Astrocyte (in vitro differentiated cells and primary cell): Measurements from ENCODE around the gene SOWAHB. TPM values are rescaled to one million over a fixed set of nuclear protein-coding genes. Genes with fewer than 3 reads are reported as not detected.

Experiments
- DNase-seq: peaks from one replicate; pipeline ENCODE4 v3.0.0-alpha.2; 2010; ENCODE audit warnings: low read depth
- FAIRE-seq: peaks from 2 replicates; lab custom pipeline; 2011; peaks lifted over from hg19 to GRCh38; lab: Jason Lieb, UNC
- H2AFZ ChIP-seq: 2 replicates; pipeline ENCODE4 v1.6.0; 2012; ENCODE audit warnings: low read depth, low read length, inconsistent platforms
- H3K27ac ChIP-seq: 2 replicates; pipeline ENCODE4 v1.5.1; 2011; ENCODE audit warnings: low read depth, low read length, inconsistent platforms
- H3K27me3 ChIP-seq: 2 replicates; pipeline ENCODE4 v1.6.0; 2011; ENCODE audit warnings: low read length, inconsistent platforms; ENCODE audit not compliant: insufficient read depth
- H3K36me3 ChIP-seq: 2 replicates; pipeline ENCODE4 v1.5.1; 2011; ENCODE audit warnings: low read length, inconsistent platforms; ENCODE audit not compliant: insufficient read depth
- H3K4me1 ChIP-seq: 2 replicates; pipeline ENCODE4 v1.5.1; 2011; ENCODE audit warnings: low read length, inconsistent platforms; ENCODE audit not compliant: insufficient read depth
- H3K4me2 ChIP-seq: 2 replicates; pipeline ENCODE4 v1.6.0; 2012; ENCODE audit warnings: low read length, inconsistent platforms
- H3K4me3 ChIP-seq: 2 replicates; pipeline ENCODE4 v1.5.1; 2011; ENCODE audit warnings: low read depth, mild to moderate bottlenecking, low read length, inconsistent platforms; ENCODE audit not compliant: insufficient read depth
- H3K79me2 ChIP-seq: 2 replicates; pipeline ENCODE4 v1.6.0; 2012; ENCODE audit warnings: mild to moderate bottlenecking, low read length, inconsistent platforms; ENCODE audit not compliant: insufficient read depth
- H3K9ac ChIP-seq: 2 replicates; pipeline ENCODE4 v1.6.0; 2012; ENCODE audit warnings: mild to moderate bottlenecking, low read length, inconsistent platforms
- H3K9me3 ChIP-seq: 2 replicates; pipeline ENCODE4 v1.5.1; 2012; ENCODE audit warnings: low read depth, mild to moderate bottlenecking, low read length, inconsistent platforms; ENCODE audit not compliant: insufficient read depth
- H4K20me1 ChIP-seq: 2 replicates; pipeline ENCODE4 v1.6.0; 2012; ENCODE audit warnings: low read length, inconsistent platforms; ENCODE audit not compliant: insufficient read depth
- H3K27ac Mint-ChIP-seq: one replicate; pipeline ENCODE4 v1.8.0; 2021; ENCODE audit warnings: mild to moderate bottlenecking, mixed read lengths; ENCODE audit not compliant: unreplicated experiment
- H3K27me3 Mint-ChIP-seq: one replicate; pipeline ENCODE4 v1.8.0; 2021; ENCODE audit warnings: low read depth, mixed read lengths; ENCODE audit not compliant: unreplicated experiment
- H3K36me3 Mint-ChIP-seq: one replicate; pipeline ENCODE4 v1.8.0; 2021; ENCODE audit warnings: low read depth, mixed read lengths; ENCODE audit not compliant: unreplicated experiment
- H3K4me1 Mint-ChIP-seq: one replicate; pipeline ENCODE4 v1.8.0; 2021; ENCODE audit warnings: low read depth, mixed read lengths; ENCODE audit not compliant: unreplicated experiment
- H3K4me3 Mint-ChIP-seq: one replicate; pipeline ENCODE4 v1.8.0; 2021; ENCODE audit warnings: mild to moderate bottlenecking, moderate library complexity, mixed read lengths; ENCODE audit not compliant: unreplicated experiment
- H3K9me3 Mint-ChIP-seq: one replicate; pipeline ENCODE4 v1.8.0; 2021; ENCODE audit warnings: mild to moderate bottlenecking, mixed read lengths; ENCODE audit not compliant: unreplicated experiment
- EZH2 ChIP-seq: IDR thresholded peaks from 2 replicates; pipeline ENCODE4 v1.6.1; 2012; ENCODE audit warnings: mild to moderate bottlenecking, low read length, inconsistent platforms; ENCODE audit not compliant: insufficient read depth
- total RNA-seq: library from RNA; stranded (reverse); gene quantifications from 2 replicates; pipeline ENCODE4 v1.2.1, GENCODE V29; 2021
- TF ChIP-seq, protein P1 (sequence below): IDR thresholded peaks from 2 replicates; pipeline ENCODE4 v1.5.1; 2011; ENCODE audit warnings: low read depth, mild to moderate bottlenecking, inconsistent platforms, low read length, moderate library complexity; ENCODE audit not compliant: insufficient read depth

Gene SOWAHB
- total RNA-seq, 1 donor from 2014 or later = 6.8 TPM

DNA sequence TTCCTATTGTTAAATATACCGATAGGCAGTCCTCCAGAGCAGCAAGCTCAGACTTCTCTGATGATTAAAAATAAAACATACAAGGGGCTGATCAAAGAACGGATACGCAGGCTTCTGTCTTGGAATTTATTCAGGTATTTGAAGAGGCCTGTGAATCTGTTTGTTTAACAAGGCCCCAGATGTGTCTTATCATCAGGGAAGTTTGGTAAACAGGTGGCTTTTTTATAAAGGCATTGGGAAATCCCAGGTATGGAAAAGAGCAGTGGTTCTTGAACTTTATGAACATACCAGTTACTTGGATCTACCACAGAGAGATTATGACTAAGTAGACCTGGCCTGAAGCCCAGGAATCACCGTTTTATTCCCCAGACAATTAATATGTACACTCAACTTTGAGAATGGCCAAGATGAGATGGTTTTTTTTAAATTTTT, 47.9 kb downstream of the SOWAHB start:
- Histone ChIP-seq H3K9me3 (no peaks in the 10 kb centered on the region), H3K9ac (no peak overlapping the region), H3K79me2 (no peaks in the 10 kb centered on the region), H3K4me1 (no peaks in the 10 kb centered on the region), H3K27ac (no peak overlapping the region), H3K4me3 (no peak overlapping the region), H2AFZ (no peak overlapping the region), H4K20me1 (no peaks in the 10 kb centered on the region), H3K36me3 (no peaks in the 10 kb centered on the region), H3K4me2 (peak overlapping the region; percentile 36), H3K27me3 (no peaks in the 10 kb centered on the region)
- Mint-ChIP-seq H3K27me3 (no peaks in the 10 kb centered on the region), H3K27ac (no peak overlapping the region), H3K9me3 (peaks cover 11% of the 10 kb centered on the region), H3K36me3 (no peaks in the 10 kb centered on the region), H3K4me1 (peaks cover 7% of the 10 kb centered on the region), H3K4me3 (no peak overlapping the region)
- FAIRE-seq (peak; percentile 17), DNase-seq (peak; percentile 97)
- TF ChIP-seq, protein P1, sequence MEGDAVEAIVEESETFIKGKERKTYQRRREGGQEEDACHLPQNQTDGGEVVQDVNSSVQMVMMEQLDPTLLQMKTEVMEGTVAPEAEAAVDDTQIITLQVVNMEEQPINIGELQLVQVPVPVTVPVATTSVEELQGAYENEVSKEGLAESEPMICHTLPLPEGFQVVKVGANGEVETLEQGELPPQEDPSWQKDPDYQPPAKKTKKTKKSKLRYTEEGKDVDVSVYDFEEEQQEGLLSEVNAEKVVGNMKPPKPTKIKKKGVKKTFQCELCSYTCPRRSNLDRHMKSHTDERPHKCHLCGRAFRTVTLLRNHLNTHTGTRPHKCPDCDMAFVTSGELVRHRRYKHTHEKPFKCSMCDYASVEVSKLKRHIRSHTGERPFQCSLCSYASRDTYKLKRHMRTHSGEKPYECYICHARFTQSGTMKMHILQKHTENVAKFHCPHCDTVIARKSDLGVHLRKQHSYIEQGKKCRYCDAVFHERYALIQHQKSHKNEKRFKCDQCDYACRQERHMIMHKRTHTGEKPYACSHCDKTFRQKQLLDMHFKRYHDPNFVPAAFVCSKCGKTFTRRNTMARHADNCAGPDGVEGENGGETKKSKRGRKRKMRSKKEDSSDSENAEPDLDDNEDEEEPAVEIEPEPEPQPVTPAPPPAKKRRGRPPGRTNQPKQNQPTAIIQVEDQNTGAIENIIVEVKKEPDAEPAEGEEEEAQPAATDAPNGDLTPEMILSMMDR = no peak
- no peak for TF ChIP-seq EZH2

Other genes with a start within 250 kb of the SOWAHB start
- 621 and 623 TPM in 2 replicates for gene SEPTIN11, start 51.6 kb upstream of the SOWAHB start, total RNA-seq
- gene CCNI, start 177.8 kb upstream of the SOWAHB start, total RNA-seq = 135 and 141 TPM in 2 replicates